ENCODE results near the gene CHMP1A.

The CHMP1A gene

DNA sequence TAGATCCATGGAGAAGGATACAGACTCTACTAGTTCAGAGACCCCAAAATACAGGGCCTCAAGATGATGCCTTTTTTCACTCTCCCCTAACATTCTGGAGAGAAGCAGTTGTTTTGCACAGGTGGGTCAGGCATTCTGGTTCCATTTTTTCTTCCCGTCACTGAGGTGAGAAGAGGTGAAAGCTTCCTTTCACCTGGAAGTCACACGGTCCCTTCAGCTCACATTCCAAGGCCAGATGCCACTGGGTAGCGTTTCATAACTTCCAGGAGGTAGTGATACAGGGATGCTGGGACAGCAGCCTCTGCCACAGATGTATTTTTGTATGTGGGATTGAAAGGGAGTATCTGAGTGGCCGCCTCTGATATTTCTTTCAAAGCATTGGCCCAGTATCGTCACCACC, 30.9 kb upstream of the CHMP1A start:
- TF ChIP-seq, protein P1, sequence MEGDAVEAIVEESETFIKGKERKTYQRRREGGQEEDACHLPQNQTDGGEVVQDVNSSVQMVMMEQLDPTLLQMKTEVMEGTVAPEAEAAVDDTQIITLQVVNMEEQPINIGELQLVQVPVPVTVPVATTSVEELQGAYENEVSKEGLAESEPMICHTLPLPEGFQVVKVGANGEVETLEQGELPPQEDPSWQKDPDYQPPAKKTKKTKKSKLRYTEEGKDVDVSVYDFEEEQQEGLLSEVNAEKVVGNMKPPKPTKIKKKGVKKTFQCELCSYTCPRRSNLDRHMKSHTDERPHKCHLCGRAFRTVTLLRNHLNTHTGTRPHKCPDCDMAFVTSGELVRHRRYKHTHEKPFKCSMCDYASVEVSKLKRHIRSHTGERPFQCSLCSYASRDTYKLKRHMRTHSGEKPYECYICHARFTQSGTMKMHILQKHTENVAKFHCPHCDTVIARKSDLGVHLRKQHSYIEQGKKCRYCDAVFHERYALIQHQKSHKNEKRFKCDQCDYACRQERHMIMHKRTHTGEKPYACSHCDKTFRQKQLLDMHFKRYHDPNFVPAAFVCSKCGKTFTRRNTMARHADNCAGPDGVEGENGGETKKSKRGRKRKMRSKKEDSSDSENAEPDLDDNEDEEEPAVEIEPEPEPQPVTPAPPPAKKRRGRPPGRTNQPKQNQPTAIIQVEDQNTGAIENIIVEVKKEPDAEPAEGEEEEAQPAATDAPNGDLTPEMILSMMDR (conservative IDR thresholded peaks at IDR 0.05; ENCODE audit: low read depth, low read length) = no peak
- Histone ChIP-seq H3K4me2 (peak overlapping the region; percentile 100), H2AFZ (ENCODE audit: low read depth) (no peak overlapping the region), H3K27ac (peak overlapping the region; percentile 86; the same call in 1 of the 2 replicates), H3K36me3 (ENCODE audit: insufficient read depth) (no peaks in the 10 kb centered on the region; the same call in 1 of the 2 replicates), H3K27me3 (ENCODE audit: insufficient read depth, low read depth) (no peaks in the 10 kb centered on the region), H4K20me1 (ENCODE audit: insufficient read depth) (no peaks in the 10 kb centered on the region), H3K79me2 (ENCODE audit: insufficient read depth, low read depth) (peaks cover 21% of the 10 kb centered on the region), H3K4me3 (IDR thresholded peaks at IDR 0.05; ENCODE audit: insufficient read depth, low read depth, low read length) (no peak overlapping the region), H3K4me1 (ENCODE audit: low read depth, poor library complexity, severe bottlenecking) (peaks cover 21% of the 10 kb centered on the region), H3K9ac (no peak overlapping the region; the same call in 1 of the 2 replicates)

DNA sequence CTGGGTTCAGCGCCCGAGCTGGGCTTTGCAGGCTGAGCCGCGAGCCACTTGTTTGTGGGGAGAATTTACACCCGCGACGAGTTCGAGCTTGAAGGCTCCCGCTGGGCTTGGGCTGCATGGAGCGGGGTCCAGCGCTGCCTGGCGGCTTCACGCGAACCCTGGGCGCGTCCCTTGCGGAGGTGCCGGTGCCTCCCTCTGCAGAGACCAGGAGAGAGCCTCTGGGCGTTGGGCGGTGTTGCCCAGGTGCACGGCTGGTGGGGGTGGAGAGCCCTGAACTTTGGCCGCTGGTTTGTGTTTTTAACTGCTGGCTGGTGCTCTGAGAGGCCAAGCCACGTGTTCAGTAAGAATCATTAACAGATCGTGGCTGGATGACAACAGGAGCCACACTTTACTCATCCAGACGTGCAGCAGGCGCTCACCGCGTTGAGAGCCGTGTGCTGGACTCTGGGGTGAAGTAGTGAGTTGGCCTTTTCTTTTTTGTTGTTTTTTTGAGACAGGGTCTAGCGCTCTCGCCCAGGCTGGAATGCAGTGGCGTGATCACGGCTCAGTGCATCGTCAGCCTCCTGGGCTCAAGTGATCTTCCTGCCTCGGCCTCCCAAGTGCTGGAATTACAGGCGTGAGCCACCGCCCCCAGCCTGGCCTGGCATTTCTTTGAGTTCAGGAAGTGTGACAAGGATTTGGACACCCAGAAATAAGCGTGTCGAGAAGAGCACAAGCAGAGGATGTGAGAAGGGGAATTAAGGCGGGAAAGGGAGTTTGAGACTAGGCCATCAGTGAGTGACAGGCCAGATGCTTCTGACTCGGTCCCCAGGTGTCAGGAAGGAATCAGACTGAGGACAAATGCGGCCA, 29.8 kb upstream of the CHMP1A start:
- TF ChIP-seq, protein P1 (conservative IDR thresholded peaks at IDR 0.05; ENCODE audit: low read depth, low read length) = no peak
- Histone ChIP-seq H3K9ac (peak overlapping the region; percentile 83), H3K36me3 (ENCODE audit: insufficient read depth) (no peaks in the 10 kb centered on the region; the same call in 1 of the 2 replicates), H3K27me3 (ENCODE audit: insufficient read depth, low read depth) (no peaks in the 10 kb centered on the region), H3K4me2 (peak overlapping the region; percentile 100), H3K79me2 (ENCODE audit: insufficient read depth, low read depth) (peaks cover 21% of the 10 kb centered on the region), H4K20me1 (ENCODE audit: insufficient read depth) (no peaks in the 10 kb centered on the region), H3K27ac (peak overlapping the region; percentile 86), H3K4me3 (IDR thresholded peaks at IDR 0.05; ENCODE audit: insufficient read depth, low read depth, low read length) (no peak overlapping the region), H3K4me1 (ENCODE audit: low read depth, poor library complexity, severe bottlenecking) (peaks cover 21% of the 10 kb centered on the region), H2AFZ (ENCODE audit: low read depth) (peak overlapping the region; percentile 87)

DNA sequence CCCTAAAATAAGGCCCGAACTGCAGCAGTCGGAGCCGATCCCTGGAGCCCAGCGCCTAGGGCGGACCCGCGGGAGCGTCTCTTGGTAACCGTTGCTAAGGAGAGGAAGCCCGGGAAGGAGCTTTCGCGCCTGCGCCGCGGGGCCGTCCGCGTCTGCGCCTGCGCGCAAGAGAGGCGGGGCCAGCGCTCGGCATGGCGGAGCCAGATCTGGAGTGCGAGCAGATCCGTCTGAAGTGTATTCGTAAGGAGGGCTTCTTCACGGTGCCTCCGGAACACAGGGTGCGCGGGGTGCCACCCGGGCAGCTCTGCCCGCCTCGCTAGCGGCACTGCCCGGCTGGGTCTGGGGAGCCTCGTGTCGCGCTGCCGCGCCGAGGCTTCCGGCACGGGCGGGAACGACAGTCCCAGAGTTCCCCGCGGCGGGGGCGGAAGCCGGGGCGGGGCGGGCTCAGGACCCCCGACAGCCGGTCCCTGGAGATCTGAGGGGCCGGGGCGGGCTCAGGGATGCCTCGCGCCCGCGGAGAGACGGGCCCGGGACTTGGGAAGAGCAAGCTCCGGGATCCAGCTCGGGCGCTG, 29.1 kb upstream of the CHMP1A start, which contains the start of gene CDK10:
TSS of gene CDK10 (plus strand) at position 170 of the 572 bp plus-strand sequence. CDS start at position 192, 22 bp downstream.
- H4K20me1 ChIP-seq (ENCODE audit: insufficient read depth) = no peaks in the 10 kb centered on the region
- H3K4me3 ChIP-seq (IDR thresholded peaks at IDR 0.05; ENCODE audit: insufficient read depth, low read depth, low read length) = no peak within 1 kb of the TSS
- peaks cover 21% of the 10 kb centered on the region for H3K79me2 ChIP-seq (ENCODE audit: insufficient read depth, low read depth)
- no peaks in the 10 kb centered on the region; the same call in 1 of the 2 replicates for H3K36me3 ChIP-seq (ENCODE audit: insufficient read depth)
- TF ChIP-seq, protein P1 (conservative IDR thresholded peaks at IDR 0.05; ENCODE audit: low read depth, low read length) = no peak
- peak within 1 kb of the TSS; percentile 100 for H3K4me2 ChIP-seq
- no peaks in the 10 kb centered on the region for H3K27me3 ChIP-seq (ENCODE audit: insufficient read depth, low read depth)
- H3K27ac ChIP-seq = peak within 1 kb of the TSS; percentile 86
- H3K9ac ChIP-seq = peak within 1 kb of the TSS; percentile 83
- peak within 1 kb of the TSS; percentile 87 for H2AFZ ChIP-seq (ENCODE audit: low read depth)
- H3K4me1 ChIP-seq (ENCODE audit: low read depth, poor library complexity, severe bottlenecking) = peaks cover 21% of the 10 kb centered on the region

DNA sequence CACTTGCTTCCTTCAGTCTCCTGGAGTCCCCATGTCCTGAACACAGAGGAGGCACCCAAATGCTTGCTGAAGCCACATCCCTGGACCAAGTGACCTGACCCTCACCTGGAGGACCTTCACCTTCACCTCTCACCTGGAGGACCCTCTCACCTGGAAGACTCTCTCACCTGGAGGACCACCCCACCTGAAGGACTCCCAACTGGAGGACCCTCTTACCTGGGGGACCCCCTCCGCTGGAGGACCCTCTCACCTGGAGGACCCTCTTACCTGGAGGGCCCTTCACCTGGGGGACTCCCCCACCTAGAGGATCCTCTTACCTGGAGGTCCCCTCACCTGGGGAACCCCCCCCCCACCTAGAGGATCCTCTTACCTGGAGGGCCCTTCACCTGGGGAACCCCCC, 28.4 kb upstream of the CHMP1A start:
- Histone ChIP-seq H3K36me3 (ENCODE audit: insufficient read depth) (no peaks in the 10 kb centered on the region; the same call in 1 of the 2 replicates), H3K27me3 (ENCODE audit: insufficient read depth, low read depth) (no peaks in the 10 kb centered on the region), H3K4me3 (IDR thresholded peaks at IDR 0.05; ENCODE audit: insufficient read depth, low read depth, low read length) (no peak overlapping the region), H2AFZ (ENCODE audit: low read depth) (no peak overlapping the region), H3K27ac (no peak overlapping the region), H3K4me1 (ENCODE audit: low read depth, poor library complexity, severe bottlenecking) (peaks cover 21% of the 10 kb centered on the region), H4K20me1 (ENCODE audit: insufficient read depth) (no peaks in the 10 kb centered on the region), H3K9ac (no peak overlapping the region), H3K79me2 (ENCODE audit: insufficient read depth, low read depth) (peaks cover 21% of the 10 kb centered on the region), H3K4me2 (no peak overlapping the region)
- TF ChIP-seq, protein P1 (conservative IDR thresholded peaks at IDR 0.05; ENCODE audit: low read depth, low read length) = no peak
